SK-N-SH treated with all-trans-retinoic acid at 6 μM for 48 hours (cell line): Measurements from ENCODE around the gene EPB41L2.

Experiments
- OSR1 ChIP-seq: fragments of 250-450 bp; sonication (Bioruptor Pico); IDR thresholded peaks from 2 replicates; pipeline ENCODE4 v1.8.0; 2022; ENCODE audit warnings: moderate library complexity, mild to moderate bottlenecking, inconsistent platforms
- PATZ1 ChIP-seq: fragments of 250-450 bp; sonication (Bioruptor Pico); IDR thresholded peaks from 2 replicates; pipeline ENCODE4 v1.8.0; 2020; ENCODE audit warnings: mild to moderate bottlenecking, moderate library complexity, borderline replicate concordance
- SNAI2 ChIP-seq: fragments of 250-450 bp; sonication (Bioruptor Pico); IDR thresholded peaks from 2 replicates; pipeline ENCODE4 v1.5.0; 2020; ENCODE audit warnings: mild to moderate bottlenecking, moderate library complexity

GRCh38 chr6:130796313-130796905, 266.6 kb downstream of the EPB41L2 start:
- no peak for TF ChIP-seq PATZ1 (CRISPR knock-in tag)
- no peak for TF ChIP-seq OSR1
- no peak for TF ChIP-seq SNAI2 (CRISPR knock-in tag)
